Smooth muscle cell (in vitro differentiated cells): Measurements from ENCODE around the gene IQGAP1. TPM values are rescaled to one million over a fixed set of nuclear protein-coding genes. Genes with fewer than 3 reads are reported as not detected.

Experiments used
- DNase-seq: peaks from one replicate; lab custom pipeline; 2025; ENCODE audit not compliant: unreplicated experiment; lab: John Stamatoyannopoulos, UW
- H2AFZ ChIP-seq: fragments of 200-600 bp; sonication (generic); 2 replicates; pipeline ENCODE4 v1.6.0; 2016; ENCODE audit warnings: antibody characterized with exemption, low read depth, mild to moderate bottlenecking
- H3F3A ChIP-seq: fragments of 200-600 bp; sonication (generic); 2 replicates; pipeline ENCODE4 v1.6.0; 2017; ENCODE audit warnings: antibody characterized with exemption, low read depth
- H3K27ac ChIP-seq: fragments of 200-600 bp; sonication (generic); 2 replicates; pipeline ENCODE4 v1.5.1; 2016; ENCODE audit warnings: low read depth, mild to moderate bottlenecking
- H3K27me3 ChIP-seq: fragments of 200-600 bp; sonication (generic); 2 replicates; pipeline ENCODE4 v1.6.1; 2016; ENCODE audit warnings: low read depth, mild to moderate bottlenecking
- H3K36me3 ChIP-seq: fragments of 200-600 bp; sonication (generic); 2 replicates; pipeline ENCODE4 v1.5.1; 2016; ENCODE audit warnings: low read depth
- H3K4me1 ChIP-seq: fragments of 200-600 bp; sonication (generic); 2 replicates; pipeline ENCODE4 v1.5.1; 2016; ENCODE audit warnings: low read depth
- H3K4me2 ChIP-seq: fragments of 200-600 bp; sonication (generic); 2 replicates; pipeline ENCODE4 v1.6.0; 2016; ENCODE audit warnings: mild to moderate bottlenecking
- H3K4me3 ChIP-seq: fragments of 200-600 bp; sonication (generic); 2 replicates; pipeline ENCODE4 v1.5.1; 2016; ENCODE audit warnings: mild to moderate bottlenecking
- H3K79me2 ChIP-seq: fragments of 200-600 bp; sonication (generic); 2 replicates; pipeline ENCODE4 v1.6.0; 2016; ENCODE audit warnings: low read depth, mild to moderate bottlenecking
- H3K9ac ChIP-seq: fragments of 200-600 bp; sonication (generic); 2 replicates; pipeline ENCODE4 v1.6.0; 2016; ENCODE audit warnings: low read depth
- H3K9me3 ChIP-seq: fragments of 200-600 bp; sonication (generic); replicated peaks from 2 replicates; pipeline ENCODE4 v1.5.1; 2016; ENCODE audit warnings: low read depth
- H4K20me1 ChIP-seq: fragments of 200-600 bp; sonication (generic); 2 replicates; pipeline ENCODE4 v1.6.0; 2016; ENCODE audit warnings: low read depth
- WGBS: methylation state at CpG from one replicate; pipeline ENCODE4 v1.1.7; 2016; ENCODE audit warnings: low lambda C conversion rate; 5-methylcytosine and 5-hydroxymethylcytosine counted together
- polyA plus RNA-seq: library from polyadenylated mRNA; unstranded; fragments of >200 nt; fragmentation: Nextera tagmentation; extraction: Ambion mirVana; gene quantifications from 2 replicates; pipeline ENCODE4 v1.2.1, GENCODE V29; 2016
- total RNA-seq: library from RNA; depleted of rRNA; stranded (reverse); fragments of >200 nt; gene quantifications from 2 replicates; pipeline ENCODE4 v1.2.3, GENCODE V29; 2014
- TF ChIP-seq, protein P1 (sequence below): fragments of 200-600 bp; sonication (generic); IDR thresholded peaks from 2 replicates; pipeline ENCODE4 v1.5.1; 2017; ENCODE audit warnings: borderline replicate concordance, mild to moderate bottlenecking, antibody characterized with exemption; ENCODE audit not compliant: insufficient read depth, poor library complexity, severe bottlenecking

IQGAP1 gene
- total and polyA plus RNA-seq, 2 experiments from 2014 or later, result 59.3 to 185 TPM

DNA sequence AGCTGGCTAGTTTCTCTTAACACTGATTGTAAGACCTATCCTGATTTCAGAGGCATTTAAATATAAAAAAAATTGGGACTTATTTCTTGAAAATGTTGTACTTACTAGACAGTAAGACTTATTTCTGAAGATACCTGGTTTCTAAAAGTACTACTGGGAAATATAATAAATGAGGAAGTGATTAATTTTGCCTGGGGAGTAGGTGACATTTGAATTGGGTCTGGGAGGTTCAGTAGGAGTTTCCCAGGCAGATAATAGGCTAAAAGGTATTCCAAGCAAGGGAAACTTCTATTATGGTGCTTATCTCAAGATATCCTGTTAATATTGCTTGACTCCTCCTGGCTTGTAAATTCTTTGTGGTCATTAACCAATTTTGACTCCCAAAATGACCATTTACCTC lies 6.5 kb upstream of the IQGAP1 start:
- Histone ChIP-seq H2AFZ (no peak overlapping the region), H3K9me3 (no peaks in the 10 kb centered on the region), H3K4me2 (no peak overlapping the region), H3K79me2 (no peaks in the 10 kb centered on the region), H3F3A (no peaks in the 10 kb centered on the region), H3K4me1 (no peaks in the 10 kb centered on the region), H3K36me3 (no peaks in the 10 kb centered on the region), H3K4me3 (no peak overlapping the region), H3K27ac (no peak overlapping the region), H4K20me1 (no peaks in the 10 kb centered on the region), H3K9ac (no peak overlapping the region), H3K27me3 (no peaks in the 10 kb centered on the region)
- TF ChIP-seq, protein P1, sequence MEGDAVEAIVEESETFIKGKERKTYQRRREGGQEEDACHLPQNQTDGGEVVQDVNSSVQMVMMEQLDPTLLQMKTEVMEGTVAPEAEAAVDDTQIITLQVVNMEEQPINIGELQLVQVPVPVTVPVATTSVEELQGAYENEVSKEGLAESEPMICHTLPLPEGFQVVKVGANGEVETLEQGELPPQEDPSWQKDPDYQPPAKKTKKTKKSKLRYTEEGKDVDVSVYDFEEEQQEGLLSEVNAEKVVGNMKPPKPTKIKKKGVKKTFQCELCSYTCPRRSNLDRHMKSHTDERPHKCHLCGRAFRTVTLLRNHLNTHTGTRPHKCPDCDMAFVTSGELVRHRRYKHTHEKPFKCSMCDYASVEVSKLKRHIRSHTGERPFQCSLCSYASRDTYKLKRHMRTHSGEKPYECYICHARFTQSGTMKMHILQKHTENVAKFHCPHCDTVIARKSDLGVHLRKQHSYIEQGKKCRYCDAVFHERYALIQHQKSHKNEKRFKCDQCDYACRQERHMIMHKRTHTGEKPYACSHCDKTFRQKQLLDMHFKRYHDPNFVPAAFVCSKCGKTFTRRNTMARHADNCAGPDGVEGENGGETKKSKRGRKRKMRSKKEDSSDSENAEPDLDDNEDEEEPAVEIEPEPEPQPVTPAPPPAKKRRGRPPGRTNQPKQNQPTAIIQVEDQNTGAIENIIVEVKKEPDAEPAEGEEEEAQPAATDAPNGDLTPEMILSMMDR, result no peak
- DNase-seq, result no peak

DNA sequence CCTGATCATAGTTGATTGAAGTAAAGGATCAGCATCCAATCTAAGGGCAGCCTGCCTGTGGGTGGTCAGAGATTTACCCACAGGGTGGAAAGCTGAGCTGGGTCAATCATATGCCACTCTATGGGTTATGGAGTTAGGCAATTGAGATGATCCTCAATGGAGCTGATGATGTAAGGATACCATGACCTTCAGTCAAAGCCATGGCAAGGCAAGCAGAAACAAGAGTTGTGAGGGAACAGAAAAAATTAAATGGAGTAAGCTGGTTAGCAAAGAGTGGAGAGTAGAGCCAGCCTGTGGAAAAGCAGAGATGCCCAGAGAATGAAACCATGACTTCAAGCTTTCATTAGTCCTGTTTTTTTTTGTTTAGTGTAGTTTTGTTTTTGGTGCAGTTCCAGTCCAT lies 5.7 kb upstream of the IQGAP1 start:
- Histone ChIP-seq H3K27ac (no peak overlapping the region), H3K79me2 (no peaks in the 10 kb centered on the region), H3K27me3 (no peaks in the 10 kb centered on the region), H3K36me3 (no peaks in the 10 kb centered on the region), H3K9ac (no peak overlapping the region), H3K9me3 (no peaks in the 10 kb centered on the region), H2AFZ (no peak overlapping the region), H3K4me3 (no peak overlapping the region), H4K20me1 (no peaks in the 10 kb centered on the region), H3K4me2 (no peak overlapping the region), H3K4me1 (no peaks in the 10 kb centered on the region), H3F3A (no peaks in the 10 kb centered on the region)
- TF ChIP-seq, protein P1, result no peak
- DNase-seq, result no peak

DNA sequence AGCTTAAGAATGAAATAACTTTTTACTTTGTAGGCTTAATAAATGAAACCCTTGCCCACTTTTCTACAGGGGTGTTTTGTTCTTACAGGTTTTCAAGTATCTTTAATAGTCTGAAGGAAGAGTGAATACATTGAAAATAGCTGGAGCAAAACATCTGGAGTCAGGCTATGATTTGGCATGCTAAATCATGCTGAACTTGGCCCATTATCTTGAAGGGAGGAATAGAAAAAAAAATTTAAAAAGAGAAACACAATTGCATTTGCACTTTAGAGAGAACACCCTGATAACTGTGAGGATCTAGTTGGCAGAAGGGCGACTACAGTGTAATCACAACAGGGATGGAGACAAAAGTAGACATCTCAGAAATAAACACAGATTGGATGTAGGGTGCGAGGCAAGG lies 1.8 kb upstream of the IQGAP1 start:
- Histone ChIP-seq H3K9me3 (no peaks in the 10 kb centered on the region), H3K36me3 (peaks cover 3% of the 10 kb centered on the region), H3K27ac (no peak overlapping the region), H3K4me2 (no peak overlapping the region), H3K4me1 (no peaks in the 10 kb centered on the region), H3F3A (no peaks in the 10 kb centered on the region), H3K27me3 (no peaks in the 10 kb centered on the region), H3K4me3 (no peak overlapping the region), H3K79me2 (peaks cover 29% of the 10 kb centered on the region), H4K20me1 (peaks cover 23% of the 10 kb centered on the region), H2AFZ (no peak overlapping the region), H3K9ac (no peak overlapping the region)
- DNase-seq, result no peak
- 95% methylated on average over 2 of the region's 2 CpGs for WGBS
- TF ChIP-seq, protein P1, result no peak

DNA sequence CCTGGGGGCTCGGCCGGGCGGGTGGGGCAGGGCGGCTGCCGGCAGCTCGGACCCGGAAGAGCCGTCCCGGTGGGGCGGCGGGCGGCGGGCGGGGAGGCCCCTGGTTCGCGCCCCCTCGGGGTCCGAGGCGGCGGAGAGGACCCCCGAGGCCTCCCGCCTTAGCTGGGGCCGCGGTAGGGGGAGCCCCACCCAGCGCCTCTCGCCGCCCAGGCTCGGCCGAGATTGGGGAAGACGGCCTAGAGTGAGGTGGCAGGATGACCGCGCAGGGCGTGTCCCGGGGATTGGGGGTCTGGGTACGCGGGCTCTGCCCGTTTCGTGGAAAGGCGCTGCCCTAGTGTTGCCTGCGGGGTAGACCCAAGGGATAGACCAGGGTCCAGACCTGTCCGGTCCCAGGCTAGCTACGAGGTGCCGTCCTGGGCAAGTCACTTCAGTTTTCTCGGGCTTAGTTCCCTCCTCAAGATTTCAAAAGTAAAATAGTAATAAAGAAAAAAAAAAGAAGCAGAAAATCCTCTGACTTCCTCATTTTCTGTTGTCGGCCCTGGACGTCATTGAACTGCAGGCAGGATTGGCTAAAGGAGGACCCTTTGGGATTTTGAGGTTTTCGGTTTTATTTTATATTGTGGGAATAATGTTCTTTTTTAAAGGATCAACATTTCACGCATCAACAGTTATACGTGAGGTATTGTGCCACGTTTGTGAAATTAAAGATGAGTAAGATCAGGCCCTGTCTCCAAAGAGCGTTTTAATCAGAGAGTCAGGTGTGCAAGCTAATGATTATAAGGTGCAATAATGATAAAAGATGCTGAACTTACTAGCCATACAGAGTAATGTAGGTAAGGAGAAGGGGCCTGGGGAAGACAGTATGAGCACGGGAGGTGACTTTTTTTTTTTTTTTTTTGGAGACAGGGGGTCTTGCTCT lies 679 bp downstream of the IQGAP1 start:
- H3K36me3 ChIP-seq, result peaks cover 8% of the 10 kb centered on the region

More for the DNA sequence above, 679 bp downstream of the IQGAP1 start:
- H3K4me3 ChIP-seq, result peak overlapping the region; percentile 93
- H3K27ac ChIP-seq, result peak overlapping the region; percentile 78
- no peaks in the 10 kb centered on the region for H3K9me3 ChIP-seq
- no peaks in the 10 kb centered on the region for H3F3A ChIP-seq
- 1% methylated on average over 39 of the region's 52 CpGs for WGBS
- peaks cover 48% of the 10 kb centered on the region for H4K20me1 ChIP-seq
- H3K4me1 ChIP-seq, result peaks cover 9% of the 10 kb centered on the region
- TF ChIP-seq, protein P1, result peak; percentile 3
- H3K79me2 ChIP-seq, result peaks cover 54% of the 10 kb centered on the region
- DNase-seq, result no peak
- H3K4me2 ChIP-seq, result peak overlapping the region; percentile 98
- H2AFZ ChIP-seq, result peak overlapping the region; percentile 24
- peak overlapping the region; percentile 92 for H3K9ac ChIP-seq
- H3K27me3 ChIP-seq, result no peaks in the 10 kb centered on the region
